GM21825 (cell line): ENCODE data around the gene FNDC3B.
"Not testable (repeated sequence)": the region's sequence is repeated elsewhere in the genome, so short reads cannot be mapped to it uniquely, and the experiment has no call there.

Experiments
- ATAC-seq: cut with Tn5 transposase; IDR thresholded peaks from one replicate; pipeline ENCODE4 v1.9.1; 2021; ENCODE audit warnings: mild to moderate bottlenecking, moderate library complexity; ENCODE audit not compliant: unreplicated experiment

FNDC3B gene

DNA sequence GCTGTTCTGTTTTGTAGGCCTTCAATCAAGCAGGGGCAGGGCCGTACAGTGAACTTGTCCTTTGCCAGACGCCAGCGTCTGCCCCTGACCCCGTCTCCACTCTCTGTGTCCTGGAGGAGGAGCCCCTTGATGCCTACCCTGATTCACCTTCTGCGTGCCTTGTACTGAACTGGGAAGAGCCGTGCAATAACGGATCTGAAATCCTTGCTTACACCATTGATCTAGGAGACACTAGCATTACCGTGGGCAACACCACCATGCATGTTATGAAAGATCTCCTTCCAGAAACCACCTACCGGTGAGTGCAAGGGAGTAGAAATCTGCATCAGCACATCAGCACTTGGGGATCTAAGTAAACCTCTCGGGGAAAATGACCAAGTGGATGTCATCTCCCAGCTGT, 313.4 kb downstream of the FNDC3B start:
- ATAC-seq: no peak

DNA sequence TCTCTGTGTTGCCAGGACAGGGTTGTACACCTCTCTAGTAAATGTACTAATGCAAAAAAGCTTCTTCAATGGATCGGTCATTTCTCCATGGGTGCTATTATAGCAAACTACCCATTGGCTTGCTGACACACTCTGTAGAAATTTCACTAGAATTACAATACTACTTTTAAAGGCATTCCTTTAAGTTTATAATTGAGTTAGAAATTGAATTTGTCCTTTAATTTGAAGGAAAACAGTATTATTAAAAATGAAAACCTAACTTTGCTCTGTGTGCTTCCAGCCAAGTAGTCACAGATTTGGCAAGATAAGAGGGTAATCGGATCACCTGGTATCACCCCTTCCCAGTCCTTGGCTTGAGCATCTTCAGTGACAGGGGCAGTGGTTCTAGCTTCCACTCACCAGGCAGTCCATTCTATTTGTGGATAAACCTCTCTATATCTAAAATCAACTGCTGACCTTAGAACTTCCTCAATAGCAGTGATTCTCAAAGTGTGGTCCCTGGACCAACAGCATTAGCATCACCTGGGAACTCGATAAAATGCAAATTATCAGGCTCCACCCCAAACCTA, 315.6 kb downstream of the FNDC3B start:
- no peak for ATAC-seq

DNA sequence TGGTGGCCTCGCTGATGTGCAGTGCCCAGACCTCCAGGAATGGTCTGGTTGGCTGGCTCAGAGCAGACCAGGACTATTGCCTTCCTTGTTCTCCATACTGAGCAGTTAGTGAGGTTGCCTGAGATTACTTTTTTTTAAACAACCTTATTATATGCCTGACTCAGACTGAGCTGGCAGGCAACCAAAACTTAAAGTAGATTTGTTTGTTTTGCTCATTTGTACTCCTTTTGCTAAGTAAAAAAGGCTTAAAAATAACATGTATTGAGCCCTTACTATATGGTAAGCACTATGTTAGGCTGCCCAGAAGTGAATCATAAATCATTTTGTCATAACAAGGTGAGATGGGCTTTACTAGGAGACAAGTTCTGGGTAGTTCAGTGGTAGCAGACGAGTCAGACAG, 316.5 kb downstream of the FNDC3B start:
- ATAC-seq: no peak

DNA sequence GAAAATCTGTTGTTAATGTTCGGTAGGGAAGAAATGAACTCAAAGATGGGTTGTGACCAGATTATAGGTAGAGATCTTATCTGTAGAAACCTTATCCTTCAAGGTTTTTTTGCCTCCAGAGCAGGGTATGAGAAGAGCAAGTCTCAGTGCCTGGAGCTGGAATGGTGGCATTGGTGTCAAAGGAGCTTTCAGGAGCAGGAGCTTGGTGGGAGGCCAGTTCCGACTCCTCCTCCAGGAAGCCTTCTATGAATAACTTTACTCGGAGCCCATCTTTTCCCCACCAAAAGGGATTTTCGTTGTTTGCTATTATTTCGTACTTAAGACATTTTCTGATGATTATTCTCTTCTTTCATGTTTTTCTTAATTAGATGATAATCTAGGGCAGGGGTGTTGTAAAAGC, 317.0 kb downstream of the FNDC3B start:
- ATAC-seq: no peak

DNA sequence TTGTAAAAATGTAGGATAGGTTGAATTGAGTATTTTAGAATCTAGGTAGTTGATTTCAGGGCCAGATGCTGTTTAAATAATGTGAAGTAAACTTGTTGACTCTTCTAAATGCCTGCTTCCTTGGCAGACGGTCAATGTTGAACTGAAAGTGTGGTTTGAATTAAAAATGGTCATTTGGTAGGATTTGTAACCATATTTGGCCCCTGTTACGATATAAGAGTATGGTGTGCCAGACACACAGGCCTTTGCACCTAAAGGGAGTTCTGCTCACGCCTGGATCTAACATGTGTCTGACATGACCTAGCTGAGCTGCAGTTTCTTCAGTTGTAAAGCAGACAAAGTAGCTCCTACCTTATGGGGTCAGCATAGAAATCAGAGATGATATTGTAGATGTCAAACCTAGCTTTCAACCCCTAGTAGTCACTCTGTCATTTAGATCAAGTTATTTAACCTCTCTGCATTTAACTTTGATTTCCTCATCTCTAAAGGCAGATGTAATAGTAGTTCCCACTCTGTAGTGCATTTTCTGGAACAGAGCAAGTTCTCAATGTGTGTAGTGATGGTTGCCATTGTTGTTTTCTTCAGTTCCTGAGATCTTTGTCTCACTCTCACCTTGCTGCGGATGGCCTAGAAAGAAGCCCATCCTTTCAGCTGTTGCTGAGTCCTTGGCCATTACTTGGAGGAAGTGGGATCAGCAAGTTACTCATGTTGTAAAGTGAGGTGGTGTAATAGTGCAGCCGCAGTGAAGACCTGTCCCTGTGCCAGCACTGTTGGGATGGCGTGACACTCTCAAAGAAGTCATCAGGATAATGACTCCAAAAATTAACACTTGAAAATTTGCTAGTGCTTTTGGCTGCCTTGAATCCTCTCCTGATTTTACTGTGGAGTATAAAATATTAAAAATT, 318.7 kb downstream of the FNDC3B start:
- ATAC-seq: no peak

DNA sequence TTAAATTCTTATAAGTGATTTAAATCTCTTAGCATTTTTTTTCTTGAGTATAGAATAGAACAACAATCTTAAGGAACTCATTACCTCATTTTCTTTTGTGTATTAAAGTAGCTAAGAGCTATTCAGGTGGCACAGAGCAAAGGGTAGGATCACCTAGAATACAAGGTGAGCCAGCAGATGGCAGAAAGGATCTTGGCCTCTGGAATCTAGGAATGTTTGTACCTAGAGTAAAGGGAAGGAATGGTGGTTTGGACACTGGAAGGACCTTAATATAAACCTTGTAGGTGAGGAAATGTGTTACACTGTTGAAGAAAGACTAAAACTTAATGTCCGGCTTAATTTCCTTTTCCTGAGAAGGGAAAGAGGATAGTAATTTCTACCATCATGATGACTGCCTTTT, 319.9 kb downstream of the FNDC3B start:
- ATAC-seq: no peak

DNA sequence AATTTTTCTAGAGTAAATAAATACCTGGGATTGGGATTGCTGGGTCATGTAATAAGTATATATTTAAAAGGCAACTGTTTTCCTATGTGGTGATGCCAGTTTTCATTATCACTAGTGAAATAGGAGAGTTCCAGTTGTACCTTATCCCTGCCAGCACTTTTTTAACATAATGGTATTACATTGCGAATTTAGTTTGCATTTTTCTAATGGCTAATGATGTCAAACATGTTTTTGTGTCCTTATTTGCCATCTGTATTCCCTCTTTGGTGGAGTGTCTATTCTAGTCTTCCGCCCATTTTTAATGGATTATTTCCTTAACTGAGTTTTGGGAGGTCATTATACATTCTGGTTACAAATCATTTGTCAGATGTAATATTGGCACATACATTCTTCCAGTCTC, 320.6 kb downstream of the FNDC3B start:
- ATAC-seq: no peak

DNA sequence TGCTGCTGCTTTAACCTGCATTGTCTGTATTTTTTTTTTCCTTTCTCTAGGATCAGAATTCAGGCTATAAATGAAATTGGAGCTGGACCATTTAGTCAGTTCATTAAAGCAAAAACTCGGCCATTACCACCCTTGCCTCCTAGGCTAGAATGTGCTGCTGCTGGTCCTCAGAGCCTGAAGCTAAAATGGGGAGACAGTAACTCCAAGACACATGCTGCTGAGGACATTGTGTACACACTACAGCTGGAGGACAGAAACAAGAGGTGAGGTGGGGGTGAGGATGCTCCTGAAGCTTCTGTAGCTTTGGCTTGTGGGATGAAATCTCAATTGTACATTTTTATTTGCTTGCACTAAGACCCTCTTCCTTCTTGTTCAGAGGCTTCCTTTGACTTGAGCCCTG, 323.2 kb downstream of the FNDC3B start:
- no peak for ATAC-seq

DNA sequence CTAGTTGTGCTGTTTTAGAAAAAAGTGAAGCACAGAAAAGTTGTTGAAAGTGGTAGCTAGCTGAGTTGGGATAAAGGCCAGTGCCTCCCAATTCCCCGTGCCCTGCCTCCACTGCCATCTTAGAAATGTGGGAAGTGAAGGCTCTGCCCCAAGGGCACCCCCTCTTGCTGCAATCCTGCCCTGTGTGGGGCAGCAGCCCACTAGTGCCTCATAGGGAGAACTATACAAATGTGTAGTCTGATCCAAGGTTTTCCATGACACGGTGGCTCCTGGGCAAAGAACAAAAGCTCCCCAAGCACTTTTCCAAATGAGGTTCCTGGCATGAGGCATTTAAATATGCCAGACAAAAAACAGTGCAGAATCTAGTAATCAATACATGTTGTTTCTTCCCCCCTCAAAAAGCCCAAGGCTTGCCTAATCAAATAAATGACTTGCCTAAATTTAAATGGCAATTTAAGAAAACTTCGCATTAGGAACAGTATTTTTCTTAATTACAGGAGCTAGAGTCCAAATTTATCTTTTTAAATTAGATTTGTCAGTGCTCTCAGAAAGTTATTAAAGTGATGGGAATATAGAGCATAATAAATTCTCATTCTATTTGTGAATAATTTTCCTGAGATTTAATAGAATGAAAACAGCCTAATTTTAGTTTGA, 325.1 kb downstream of the FNDC3B start:
- no peak for ATAC-seq

DNA sequence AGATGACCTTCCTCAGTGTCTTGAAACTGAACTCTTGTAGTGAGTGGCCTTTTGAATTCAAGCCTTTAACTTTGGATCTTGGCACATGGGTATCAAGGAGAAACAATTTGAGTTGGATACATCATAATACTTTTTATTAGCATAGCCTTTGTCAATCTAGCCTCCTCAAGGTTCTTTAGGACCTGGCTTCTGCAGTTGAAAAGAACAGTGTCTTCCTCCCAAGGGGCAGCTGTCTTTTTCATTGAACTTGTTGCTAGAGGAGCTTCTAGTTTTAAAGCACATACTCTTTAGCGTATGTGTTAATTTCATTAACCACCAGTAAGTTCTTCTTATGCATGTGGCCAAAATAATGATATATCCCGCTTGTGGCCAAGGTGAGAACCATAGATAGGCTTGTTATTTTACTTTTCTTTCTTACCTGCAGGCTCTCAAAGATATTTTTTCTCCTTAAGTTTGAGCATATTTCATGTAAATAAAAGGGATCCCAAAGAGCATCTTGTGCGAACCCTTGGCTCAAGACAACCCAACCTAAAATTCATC, 325.7 kb downstream of the FNDC3B start:
- ATAC-seq: no peak

DNA sequence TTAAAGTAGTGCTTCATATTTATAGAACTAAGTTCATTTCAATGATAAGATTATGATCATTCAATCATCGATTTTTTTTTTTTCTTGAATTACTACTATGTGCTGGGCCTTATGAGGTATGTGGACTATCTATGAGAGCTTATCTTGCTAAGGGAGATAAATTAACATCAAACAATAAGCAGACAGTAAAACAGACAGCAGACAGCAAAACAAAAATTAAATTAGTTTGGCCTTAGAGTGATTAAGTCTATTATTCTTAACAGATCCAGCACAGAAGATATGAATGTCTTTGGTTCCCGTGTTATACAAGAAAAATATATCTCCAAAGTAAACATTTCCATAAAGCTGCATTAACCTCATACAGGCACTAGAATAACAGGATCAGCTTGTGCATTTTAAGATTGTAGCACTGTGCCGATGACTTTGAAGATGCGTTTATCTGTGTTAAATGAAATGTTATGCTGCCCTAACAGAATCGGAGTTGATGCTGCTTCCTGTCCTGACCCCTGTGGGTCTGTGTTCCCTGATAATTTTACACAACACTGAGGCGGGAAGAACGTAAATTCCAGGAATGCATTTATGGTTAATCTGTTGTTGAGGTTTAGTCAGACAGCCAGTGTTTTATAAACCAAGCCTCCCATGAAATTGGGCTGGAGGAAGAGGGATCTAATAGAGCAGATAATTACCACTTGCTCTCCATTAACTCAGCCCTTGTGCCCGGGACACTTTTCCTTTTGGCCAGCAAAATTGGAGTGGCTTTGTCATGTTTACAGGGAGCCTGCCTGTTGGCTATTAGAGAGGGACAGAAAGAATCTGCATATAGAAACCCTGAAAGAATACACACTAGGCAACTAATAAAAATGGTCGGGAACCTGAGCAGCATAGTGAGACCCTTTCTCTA, 328.1 kb downstream of the FNDC3B start:
- no peak for ATAC-seq

DNA sequence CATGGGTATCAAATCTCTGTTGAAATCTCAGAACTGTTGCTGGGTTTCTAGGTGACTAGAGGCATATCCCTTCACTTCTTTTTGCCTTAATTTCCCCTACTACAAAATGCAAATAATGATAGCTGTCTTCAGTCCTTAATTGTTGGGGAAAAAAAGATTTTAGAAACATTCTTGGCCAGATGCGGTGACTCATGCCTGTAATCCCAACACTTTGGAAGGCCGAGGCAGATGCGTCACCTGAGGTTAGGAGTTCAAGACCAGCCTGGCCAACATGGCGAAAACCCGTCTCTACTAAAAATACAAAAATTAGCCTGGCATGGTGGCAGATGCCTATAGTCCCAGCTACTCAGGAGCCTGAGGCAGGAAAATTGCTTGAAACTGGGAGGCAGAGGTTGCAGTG, 329.2 kb downstream of the FNDC3B start:
- not testable (repeated sequence) for ATAC-seq

DNA sequence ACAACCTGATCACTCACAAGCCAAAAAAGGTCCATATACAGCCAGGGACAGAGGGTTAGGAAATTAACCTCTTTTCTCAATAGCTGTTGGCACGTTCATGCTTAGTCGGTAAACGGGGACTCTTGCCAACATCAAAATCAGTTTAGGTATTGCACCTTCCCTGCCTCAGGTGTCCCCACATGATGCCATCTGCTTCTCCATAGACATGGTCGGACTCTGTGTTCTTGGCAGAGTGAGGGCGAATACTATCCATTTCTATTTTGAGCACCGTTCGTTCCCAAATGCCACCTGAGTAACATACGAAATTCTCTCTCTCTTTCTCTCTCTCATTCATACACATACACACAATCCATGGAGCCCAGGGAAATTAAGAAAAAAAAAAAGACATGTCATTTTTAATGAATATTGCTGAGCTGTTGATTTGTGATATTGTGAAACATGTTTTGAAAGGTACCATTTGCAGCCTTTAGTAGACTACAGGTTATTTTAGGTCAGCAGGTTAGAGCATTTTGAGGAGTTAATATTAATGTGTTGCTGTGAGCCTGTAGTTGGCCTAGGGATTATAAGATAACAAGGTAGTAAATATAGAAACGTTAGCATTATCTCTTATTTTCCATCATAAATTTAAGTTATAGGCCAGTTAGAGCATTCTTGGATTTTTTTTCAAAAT, 330.3 kb downstream of the FNDC3B start:
- ATAC-seq: no peak

DNA sequence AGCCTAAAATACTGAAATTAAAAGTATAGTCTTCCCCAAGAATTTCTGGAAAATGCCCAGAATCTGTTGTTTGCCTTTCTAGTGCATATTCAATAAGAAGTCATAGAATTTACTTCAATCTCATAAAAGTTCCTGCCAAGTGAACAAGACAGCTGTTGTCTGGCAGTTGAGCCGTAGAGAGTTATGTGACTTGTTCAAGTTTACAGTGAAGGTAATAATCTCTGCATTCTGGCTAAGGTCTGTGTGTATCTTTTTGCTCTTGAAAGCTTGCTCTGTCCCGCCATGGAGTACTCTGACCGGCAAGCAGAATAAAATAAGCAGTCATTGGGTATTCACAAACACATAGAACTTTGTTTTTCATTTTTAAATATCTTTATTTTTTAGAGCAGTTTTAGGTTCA, 331.0 kb downstream of the FNDC3B start:
- ATAC-seq: no peak

DNA sequence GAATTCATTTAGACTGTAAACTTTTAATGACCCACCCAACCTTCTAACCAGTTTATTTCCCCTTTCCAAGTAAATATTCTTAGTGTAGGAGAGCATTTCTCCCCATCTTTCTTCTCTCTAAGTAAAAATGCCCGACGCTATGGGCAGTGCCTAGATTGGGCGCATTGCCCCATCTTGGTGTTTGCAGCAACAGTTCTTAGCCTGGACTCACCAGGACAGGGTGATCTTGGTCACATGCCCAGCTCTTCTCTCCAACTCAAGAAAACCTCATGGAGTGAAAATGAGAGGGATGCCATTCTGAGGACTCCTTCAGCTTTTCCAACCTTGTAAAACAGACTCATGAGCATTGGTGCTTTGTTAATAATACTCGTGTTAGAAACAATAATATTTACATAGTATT, 332.2 kb downstream of the FNDC3B start:
- ATAC-seq: no peak

DNA sequence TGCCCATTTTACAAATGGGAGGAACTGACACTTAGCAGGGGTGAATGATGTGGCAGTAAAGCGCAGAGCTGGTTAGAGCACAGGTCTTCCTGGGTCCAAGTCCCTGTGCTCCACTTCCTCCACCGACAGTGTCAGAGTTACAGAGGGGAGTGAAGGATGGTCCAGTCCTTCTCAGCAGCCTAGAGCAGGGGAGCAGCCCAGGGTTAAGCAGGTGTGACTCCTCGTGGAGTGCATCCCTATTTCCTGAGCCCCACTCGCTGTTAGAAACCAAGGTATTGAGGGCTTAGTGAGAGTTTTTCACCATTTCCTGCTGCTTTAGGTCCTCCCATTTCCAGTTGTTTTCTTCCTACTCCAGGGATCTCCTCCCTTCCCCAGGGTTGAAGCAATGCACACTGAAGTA, 333.5 kb downstream of the FNDC3B start:
- ATAC-seq: no peak

DNA sequence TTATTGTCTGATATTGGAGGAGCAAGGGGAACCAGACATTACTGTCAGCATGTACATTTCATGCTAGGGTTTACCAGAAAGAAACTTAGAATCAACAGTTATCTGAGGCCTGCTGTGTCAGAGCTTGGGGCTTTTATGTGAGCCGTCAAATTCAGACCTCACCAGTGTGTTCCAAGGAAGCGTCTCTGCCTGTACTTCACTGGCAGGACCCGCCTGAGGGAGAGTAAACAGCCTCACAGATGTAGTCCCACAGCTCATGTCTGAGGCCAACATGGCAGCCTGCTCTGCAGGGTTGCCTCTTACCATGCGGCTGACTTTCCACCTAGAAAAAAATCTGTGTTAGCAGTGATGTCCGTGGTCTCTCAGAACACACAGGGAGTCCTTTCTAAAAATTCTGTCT, 334.5 kb downstream of the FNDC3B start:
- no peak for ATAC-seq

DNA sequence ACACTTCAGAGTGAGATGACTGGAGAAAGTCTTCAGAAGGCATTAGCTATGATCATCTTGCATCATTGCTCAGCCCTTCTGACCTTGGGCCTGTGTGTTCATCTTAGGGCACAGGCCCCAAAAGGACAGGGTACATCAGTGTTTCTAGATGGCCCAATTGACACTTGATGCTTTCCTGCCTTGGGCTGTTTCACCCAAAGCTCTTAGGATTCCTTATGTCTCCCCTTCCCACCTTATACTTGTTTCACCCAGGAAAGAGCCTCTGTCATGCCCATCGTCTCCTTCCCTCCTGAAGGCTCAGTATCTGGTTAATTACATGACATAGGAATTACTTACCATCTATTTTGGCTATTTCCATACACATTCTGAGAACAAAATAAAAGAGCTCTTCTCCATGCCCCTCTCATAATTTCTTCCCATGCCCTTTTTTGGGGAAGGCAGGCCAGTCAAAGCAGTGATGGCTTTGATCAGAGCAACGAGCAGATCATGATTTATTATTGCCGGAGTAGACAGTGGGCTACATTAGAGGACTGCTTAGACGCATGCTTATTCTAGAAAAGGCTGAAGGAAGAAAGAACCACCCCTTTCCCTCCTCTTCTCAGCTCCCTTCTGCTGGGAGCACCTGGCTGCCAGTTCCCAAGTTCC, 335.9 kb downstream of the FNDC3B start:
- no peak for ATAC-seq

DNA sequence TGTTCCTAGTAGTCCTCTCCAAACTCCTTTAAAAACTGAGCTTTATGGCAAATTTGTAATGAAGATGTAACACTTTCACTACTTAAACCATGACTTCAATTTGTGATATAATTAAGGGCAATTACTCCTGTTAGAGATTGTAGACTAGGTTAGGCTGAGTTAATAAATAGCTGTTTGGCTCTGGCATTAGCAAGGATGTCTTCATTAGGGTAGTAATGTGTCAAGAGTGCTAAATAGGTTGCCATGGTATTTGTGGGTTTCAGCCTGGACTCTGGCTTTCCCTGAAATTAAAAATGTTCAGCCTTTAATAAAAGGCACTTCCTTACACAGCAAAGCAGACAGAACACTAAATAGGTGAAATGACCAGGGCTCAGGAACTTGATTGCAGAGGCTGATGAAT, 337.0 kb downstream of the FNDC3B start:
- no peak for ATAC-seq

DNA sequence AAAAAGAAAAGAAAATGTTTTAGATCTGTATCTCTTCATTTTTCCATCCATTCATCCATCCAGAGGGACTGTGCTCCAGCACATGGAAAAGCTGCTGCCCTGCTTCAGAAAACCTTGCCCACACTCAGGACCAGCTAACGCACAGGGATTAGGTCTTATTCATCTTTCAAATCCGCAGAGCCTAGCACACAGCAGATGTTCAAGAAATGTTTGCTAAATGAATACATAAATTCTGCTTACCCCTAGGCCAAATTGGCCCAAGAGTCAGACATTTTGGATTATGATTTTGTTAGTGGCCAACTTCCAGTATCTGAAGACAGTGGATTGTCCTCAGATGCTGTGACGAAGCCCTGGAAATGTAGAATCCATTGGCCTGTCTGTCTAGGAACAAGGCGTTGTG, 337.5 kb downstream of the FNDC3B start:
- no peak for ATAC-seq
